Cardiac muscle cell (in vitro differentiated cells and primary cell): ENCODE data around the gene CHKA. TPM values are rescaled to one million over a fixed set of nuclear protein-coding genes. Genes with fewer than 3 reads are reported as not detected.

Experiments used
- DNase-seq, 2 donors: peaks; one replicate each; pipeline versions ENCODE4 v3.0.0 to v3.0.0-alpha.2; 2010 to 2017; ENCODE audit warnings: low read depth in 1 of 2, low spot score in 1 of 2
- H3K27ac ChIP-seq: fragments of 200-600 bp; sonication (generic); 2 replicates; pipeline ENCODE4 v1.5.1; 2016
- H3K27me3 ChIP-seq: fragments of 200-600 bp; sonication (generic); 2 replicates; pipeline ENCODE4 v1.6.0; 2016; ENCODE audit warnings: control low read depth
- H3K36me3 ChIP-seq: fragments of 200-600 bp; sonication (generic); 2 replicates; pipeline ENCODE4 v1.5.1; 2016; ENCODE audit warnings: control low read depth
- H3K4me1 ChIP-seq: fragments of 200-600 bp; sonication (generic); 2 replicates; pipeline ENCODE4 v1.8.1; 2017; ENCODE audit warnings: low read depth, mild to moderate bottlenecking, mixed run types
- H3K4me3 ChIP-seq: fragments of 200-600 bp; sonication (generic); 2 replicates; pipeline ENCODE4 v1.5.1; 2016; ENCODE audit warnings: mild to moderate bottlenecking
- H3K9me3 ChIP-seq: fragments of 200-600 bp; sonication (generic); 2 replicates; pipeline ENCODE4 v1.5.1; 2017; ENCODE audit warnings: low read depth, mild to moderate bottlenecking, control low read depth
- CTCF ChIP-seq: IDR thresholded peaks from 2 replicates; pipeline ENCODE4 v1.5.1; 2012; ENCODE audit warnings: low read depth, mild to moderate bottlenecking, low read length
- polyA plus RNA-seq: library from polyadenylated mRNA; unstranded; fragments of >200 nt; fragmentation: Nextera tagmentation; extraction: Ambion mirVana; gene quantifications from 2 replicates; pipeline ENCODE4 v1.2.1, GENCODE V29; 2016
- total RNA-seq: library from RNA; depleted of rRNA; stranded (reverse); fragments of >200 nt; gene quantifications from 2 replicates; pipeline ENCODE4 v1.2.3, GENCODE V29; 2016

CHKA gene
- total and polyA plus RNA-seq, 2 experiments from 2014 or later, result 37.6 to 143 TPM

DNA sequence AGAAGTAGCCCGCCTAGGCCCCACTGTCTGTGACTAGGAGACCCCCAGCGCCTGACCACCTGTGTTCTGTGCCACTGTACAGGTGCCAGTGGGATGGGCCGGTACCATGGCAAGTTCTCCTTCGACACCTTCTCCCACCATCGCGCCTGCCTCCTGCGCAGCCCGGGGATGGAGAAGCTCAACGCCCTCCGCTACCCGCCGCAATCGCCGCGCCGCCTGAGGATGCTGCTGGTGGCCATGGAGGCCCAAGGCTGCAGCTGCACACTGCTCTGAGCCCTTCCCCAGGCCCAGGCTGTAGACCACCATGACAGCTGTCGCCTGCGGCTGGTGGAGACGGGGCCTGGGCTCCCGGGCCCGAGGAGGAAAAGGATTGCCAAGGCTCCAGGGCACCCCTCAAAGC is 93.5 kb downstream of the CHKA start:
- Histone ChIP-seq H3K4me1 (no peaks in the 10 kb centered on the region), H3K9me3 (no peaks in the 10 kb centered on the region), H3K36me3 (no peaks in the 10 kb centered on the region), H3K4me3 (no peak overlapping the region), H3K27ac (no peak overlapping the region), H3K27me3 (no peaks in the 10 kb centered on the region)
- no peak for TF ChIP-seq CTCF
- DNase-seq, result no peak

DNA sequence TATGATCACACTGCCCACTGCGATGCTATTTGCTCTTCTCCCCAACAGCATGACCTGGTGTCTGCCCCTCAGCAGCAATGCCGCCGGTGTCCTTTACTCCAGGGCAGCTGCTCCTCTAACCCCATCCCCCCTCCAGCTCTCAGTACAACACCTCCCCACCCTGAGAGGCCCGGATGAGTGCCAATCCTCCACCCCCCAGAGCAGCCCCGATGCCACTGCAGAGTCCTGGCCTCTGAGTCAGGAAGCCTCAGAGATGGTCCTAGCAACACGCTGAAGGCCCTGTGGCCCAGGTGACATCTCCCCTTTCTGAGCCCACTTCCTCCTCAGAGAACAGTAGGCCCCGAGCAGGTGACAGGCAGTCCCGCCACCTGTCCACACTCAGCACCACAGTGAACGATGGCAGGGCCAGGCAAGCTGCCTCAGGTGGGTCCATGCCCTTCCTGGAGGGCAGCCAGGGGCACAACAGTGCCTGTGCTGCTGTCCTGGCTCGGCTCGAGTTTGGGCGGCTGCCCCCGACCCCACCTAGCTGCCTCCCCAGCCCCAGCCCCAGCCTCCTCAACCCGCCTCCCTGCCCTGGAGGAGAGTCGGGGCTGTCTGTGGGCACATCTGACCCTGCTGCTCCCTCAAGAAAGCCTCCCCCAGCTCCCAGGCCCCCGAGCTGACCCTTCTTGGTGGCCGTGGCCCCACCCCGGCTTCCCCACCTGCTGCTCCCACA is 94.6 kb downstream of the CHKA start:
- H3K27me3 ChIP-seq, result no peaks in the 10 kb centered on the region
- no peak overlapping the region for H3K27ac ChIP-seq
- no peaks in the 10 kb centered on the region for H3K4me1 ChIP-seq
- TF ChIP-seq CTCF, result no peak
- no peaks in the 10 kb centered on the region for H3K9me3 ChIP-seq
- no peaks in the 10 kb centered on the region for H3K36me3 ChIP-seq
- no peak overlapping the region for H3K4me3 ChIP-seq
- no peak for DNase-seq

GRCh38 chr11:68025047-68025446 is 96.1 kb downstream of the CHKA start:
- no peak for TF ChIP-seq CTCF
- Histone ChIP-seq H3K27me3 (no peaks in the 10 kb centered on the region), H3K4me1 (no peaks in the 10 kb centered on the region), H3K9me3 (no peaks in the 10 kb centered on the region), H3K27ac (no peak overlapping the region), H3K4me3 (no peak overlapping the region), H3K36me3 (no peaks in the 10 kb centered on the region)
- no peak for DNase-seq

DNA sequence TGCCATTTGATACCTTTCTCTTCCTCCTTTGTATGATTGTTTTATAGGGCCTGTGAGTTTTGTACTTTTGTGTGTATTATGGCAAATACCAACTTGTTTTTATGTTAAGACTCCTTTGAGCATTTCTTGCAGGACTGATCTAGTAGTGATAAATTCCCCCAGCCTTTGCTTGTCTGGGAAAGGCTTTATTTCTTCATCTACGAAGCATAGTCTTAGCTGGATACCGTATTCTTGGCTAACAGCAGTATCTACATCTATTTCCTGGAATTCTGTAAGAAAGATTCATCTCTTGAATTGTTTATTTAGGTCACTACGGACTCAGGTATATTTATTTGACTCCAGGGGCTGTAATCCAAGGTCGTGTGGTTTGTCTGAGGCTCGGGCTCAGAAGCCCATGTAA is 96.7 kb downstream of the CHKA start:
- Histone ChIP-seq H3K27ac (no peak overlapping the region), H3K4me3 (no peak overlapping the region), H3K9me3 (no peaks in the 10 kb centered on the region), H3K36me3 (no peaks in the 10 kb centered on the region), H3K4me1 (no peaks in the 10 kb centered on the region), H3K27me3 (no peaks in the 10 kb centered on the region)
- no peak for TF ChIP-seq CTCF
- DNase-seq, result no peak

- no peaks in the 10 kb centered on the region for H3K9me3 ChIP-seq
- H3K4me1 ChIP-seq, result no peaks in the 10 kb centered on the region
- H3K4me3 ChIP-seq, result no peak overlapping the region
- TF ChIP-seq CTCF, result no peak
- no peak for DNase-seq
- H3K36me3 ChIP-seq, result no peaks in the 10 kb centered on the region
- no peaks in the 10 kb centered on the region for H3K27me3 ChIP-seq
- H3K27ac ChIP-seq, result no peak overlapping the region
Observed at GRCh38 chr11:68022531-68022930, 98.7 kb downstream of the CHKA start.
